Peyer's patch (tissue), 4 donors: ENCODE measurements around the gene GNG3. TPM values are rescaled to one million over a fixed set of nuclear protein-coding genes. Genes with fewer than 3 reads are reported as not detected.
A peak's percentile ranks its signal among the peaks of the same experiment; 100 is the strongest.

Experiments used
- DNase-seq, 3 donors: peaks; one replicate each; pipeline ENCODE4 v3.0.0-alpha.2; 2017 to 2019
- H3K27ac ChIP-seq, 4 donors: fragments of 200-600 bp; sonication (generic); one replicate each; pipeline ENCODE4 v1.5.1; 2016 to 2019
- H3K27me3 ChIP-seq, 2 donors: fragments of 200-600 bp; sonication (generic); one replicate each; pipeline ENCODE4 v1.5.1; 2019
- H3K36me3 ChIP-seq, 3 donors: fragments of 200-600 bp; sonication (generic); one replicate each; pipeline ENCODE4 v1.5.1; 2016 to 2019
- H3K4me1 ChIP-seq, 4 donors: fragments of 200-600 bp; sonication (generic); one replicate each; pipeline ENCODE4 v1.5.1; 2016 to 2019
- H3K4me3 ChIP-seq, 4 donors: fragments of 200-600 bp; sonication (generic); 1 replicate in 3 of 4; 2 replicates in 1 of 4; pipeline ENCODE4 v1.5.1; 2016 to 2019; ENCODE audit warnings: mild to moderate bottlenecking in 1 of 4
- H3K9me3 ChIP-seq, 4 donors: fragments of 200-600 bp; sonication (generic); one replicate each; pipeline ENCODE4 v1.5.1; 2016 to 2019; ENCODE audit warnings: mild to moderate bottlenecking in 1 of 4
- POLR2A ChIP-seq, 2 donors: fragments of 450-650 bp; IDR thresholded peaks; one replicate each; pipeline ENCODE4 v1.5.1; 2017; ENCODE audit warnings: antibody characterized with exemption in 2 of 2, mild to moderate bottlenecking in 2 of 2, moderate library complexity in 2 of 2
- total RNA-seq, 4 donors: library from RNA; depleted of rRNA; stranded (reverse); fragments of >200 nt; gene quantifications; one replicate each; pipeline ENCODE4 v1.1.0, GENCODE V29; 2016
- TF ChIP-seq, protein P1 (sequence below), 6 experiments: fragments of 450-650 bp in 4 of 6; fragments of 200-600 bp in 2 of 6; sonication (generic) in 1 of 6; IDR thresholded peaks; one replicate each; pipeline ENCODE4 v1.5.1; 2017 to 2019; ENCODE audit warnings: antibody characterized with exemption in 6 of 6, mild to moderate bottlenecking in 3 of 6, moderate library complexity in 1 of 6

GNG3 gene
- total RNA-seq, 4 donors from 2014 or later = not detected

DNA sequence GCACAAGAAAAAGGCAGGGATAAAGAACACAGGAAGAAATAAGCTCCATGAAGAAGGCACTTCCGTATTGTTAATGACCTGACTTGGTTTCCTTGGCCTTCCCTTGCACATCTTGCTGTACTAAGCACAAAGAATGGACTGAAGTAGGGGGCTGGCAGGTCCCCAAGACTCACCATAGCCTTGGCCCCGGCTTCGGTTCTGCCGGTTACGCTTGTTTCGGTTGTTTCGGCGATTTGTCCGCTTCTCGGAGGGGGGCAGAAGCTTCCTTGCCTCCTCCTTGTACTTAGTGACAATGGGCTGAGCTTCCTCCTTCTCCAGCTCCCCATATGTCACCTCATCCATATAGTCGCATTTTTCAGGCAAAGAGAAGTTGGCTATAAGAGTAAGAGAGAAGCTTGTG, 9.3 kb downstream of the GNG3 start:
- Histone ChIP-seq H3K36me3 (peaks cover 0 to 100% (median 7%) of the 10 kb centered on the region in 3 donors), H3K4me3 (no peak overlapping the region), H3K27ac (no peak overlapping the region), H3K9me3 (no peaks in the 10 kb centered on the region), H3K27me3 (no peaks in the 10 kb centered on the region), H3K4me1 (peaks cover 0 to 35% (median 3%) of the 10 kb centered on the region in 4 donors)
- DNase-seq = peak in 1 of 3 donors; percentile 14
- TF ChIP-seq POLR2A (IDR thresholded peaks at IDR 0.05) = no peak
- TF ChIP-seq, protein P1, sequence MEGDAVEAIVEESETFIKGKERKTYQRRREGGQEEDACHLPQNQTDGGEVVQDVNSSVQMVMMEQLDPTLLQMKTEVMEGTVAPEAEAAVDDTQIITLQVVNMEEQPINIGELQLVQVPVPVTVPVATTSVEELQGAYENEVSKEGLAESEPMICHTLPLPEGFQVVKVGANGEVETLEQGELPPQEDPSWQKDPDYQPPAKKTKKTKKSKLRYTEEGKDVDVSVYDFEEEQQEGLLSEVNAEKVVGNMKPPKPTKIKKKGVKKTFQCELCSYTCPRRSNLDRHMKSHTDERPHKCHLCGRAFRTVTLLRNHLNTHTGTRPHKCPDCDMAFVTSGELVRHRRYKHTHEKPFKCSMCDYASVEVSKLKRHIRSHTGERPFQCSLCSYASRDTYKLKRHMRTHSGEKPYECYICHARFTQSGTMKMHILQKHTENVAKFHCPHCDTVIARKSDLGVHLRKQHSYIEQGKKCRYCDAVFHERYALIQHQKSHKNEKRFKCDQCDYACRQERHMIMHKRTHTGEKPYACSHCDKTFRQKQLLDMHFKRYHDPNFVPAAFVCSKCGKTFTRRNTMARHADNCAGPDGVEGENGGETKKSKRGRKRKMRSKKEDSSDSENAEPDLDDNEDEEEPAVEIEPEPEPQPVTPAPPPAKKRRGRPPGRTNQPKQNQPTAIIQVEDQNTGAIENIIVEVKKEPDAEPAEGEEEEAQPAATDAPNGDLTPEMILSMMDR (IDR thresholded peaks at IDR 0.05) = no peak

DNA sequence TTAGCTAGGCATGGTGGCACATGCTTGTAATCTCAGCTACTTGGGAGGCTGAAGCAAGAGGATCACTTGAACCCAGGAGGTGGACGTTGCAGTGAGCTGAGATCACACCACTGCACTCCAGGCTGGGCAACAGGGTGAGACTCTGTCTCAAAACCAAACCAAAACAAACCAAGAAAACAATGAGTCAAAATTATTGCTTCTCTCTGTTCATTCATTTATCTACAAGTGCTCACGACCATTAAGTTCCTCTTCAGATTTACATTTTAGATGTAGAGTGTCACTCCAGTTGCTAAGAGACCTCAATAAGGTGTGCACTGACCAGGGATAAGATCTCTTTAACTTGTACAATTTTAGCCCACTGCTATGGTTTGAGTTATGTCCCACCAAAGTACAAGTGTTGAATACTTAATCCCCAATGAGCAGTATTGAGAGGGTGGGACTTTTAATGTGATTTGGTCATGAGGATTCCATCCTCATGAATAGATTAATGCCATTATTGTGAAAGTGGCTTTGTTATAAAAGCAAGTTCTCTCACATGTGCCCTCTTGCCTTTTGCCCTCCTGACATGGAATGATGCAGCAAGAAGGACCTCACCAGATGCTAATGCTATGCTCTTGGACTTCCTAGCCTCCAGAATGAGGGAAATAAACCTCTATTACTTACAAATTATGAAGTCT, 12.0 kb downstream of the GNG3 start:
- H3K27ac ChIP-seq = no peak overlapping the region
- H3K4me1 ChIP-seq = peaks cover 0 to 27% (median 5%) of the 10 kb centered on the region in 4 donors
- peaks cover 3 to 98% (median 7%) of the 10 kb centered on the region in 3 donors for H3K36me3 ChIP-seq
- DNase-seq = no peak
- TF ChIP-seq, protein P1 (IDR thresholded peaks at IDR 0.05) = no peak
- no peak for TF ChIP-seq POLR2A (IDR thresholded peaks at IDR 0.05)
- H3K9me3 ChIP-seq = no peaks in the 10 kb centered on the region
- H3K27me3 ChIP-seq = no peaks in the 10 kb centered on the region
- no peak overlapping the region for H3K4me3 ChIP-seq

DNA sequence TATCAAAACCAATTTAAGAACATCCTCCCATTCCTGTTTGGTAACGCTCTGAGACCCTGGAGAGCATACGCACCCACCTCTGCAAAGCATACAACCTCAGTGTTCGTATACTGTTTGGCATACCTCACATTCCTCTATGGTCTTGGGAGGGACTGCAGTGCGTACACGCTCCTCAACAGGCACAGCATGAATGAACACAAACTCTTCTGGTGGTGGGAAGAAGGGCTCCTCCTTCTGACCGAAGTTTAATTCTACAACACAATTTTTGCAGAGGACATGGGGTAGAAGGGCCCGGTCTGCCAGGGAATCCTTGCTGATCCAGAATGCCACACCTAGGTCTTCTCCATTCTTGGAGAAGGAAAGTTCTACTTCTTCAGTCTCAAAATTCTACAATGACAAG, 14.5 kb downstream of the GNG3 start:
- Histone ChIP-seq H3K27ac (no peak overlapping the region), H3K36me3 (peaks cover 3 to 72% (median 3%) of the 10 kb centered on the region in 3 donors), H3K9me3 (no peaks in the 10 kb centered on the region), H3K4me3 (no peak overlapping the region), H3K27me3 (no peaks in the 10 kb centered on the region), H3K4me1 (peaks cover 0 to 25% (median 10%) of the 10 kb centered on the region in 4 donors)
- TF ChIP-seq, protein P1 (IDR thresholded peaks at IDR 0.05) = no peak
- no peak for TF ChIP-seq POLR2A (IDR thresholded peaks at IDR 0.05)
- DNase-seq = no peak

DNA sequence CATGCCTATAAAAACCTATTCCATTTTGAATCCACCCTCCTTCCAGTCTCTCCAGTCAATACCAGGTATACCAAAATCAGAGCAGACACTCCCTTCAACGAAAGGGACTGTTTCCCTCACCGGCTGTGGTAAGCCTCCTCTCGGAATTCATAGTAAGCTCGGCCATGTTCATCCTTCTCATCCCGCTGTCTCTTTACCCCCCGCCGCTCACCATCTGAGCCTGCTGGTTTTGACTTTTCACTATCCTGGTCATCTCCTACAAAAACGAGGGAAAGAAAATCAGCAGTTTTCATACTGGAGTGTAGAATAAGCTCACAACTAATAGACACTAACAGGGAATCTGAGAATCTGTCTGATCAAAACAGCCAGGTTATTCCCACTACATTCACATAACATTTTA, 16.7 kb downstream of the GNG3 start:
- Histone ChIP-seq H3K4me3 (peak overlapping the region in 2 of 4 donors; percentile 83 to 88), H3K36me3 (peaks cover 0 to 50% (median 3%) of the 10 kb centered on the region in 3 donors), H3K9me3 (no peaks in the 10 kb centered on the region), H3K4me1 (peaks cover 0 to 26% (median 10%) of the 10 kb centered on the region in 4 donors), H3K27me3 (no peaks in the 10 kb centered on the region), H3K27ac (no peak overlapping the region)
- TF ChIP-seq, protein P1 (IDR thresholded peaks at IDR 0.05) = no peak
- no peak for TF ChIP-seq POLR2A (IDR thresholded peaks at IDR 0.05)
- peak in 1 of 3 donors; percentile 30 for DNase-seq

DNA sequence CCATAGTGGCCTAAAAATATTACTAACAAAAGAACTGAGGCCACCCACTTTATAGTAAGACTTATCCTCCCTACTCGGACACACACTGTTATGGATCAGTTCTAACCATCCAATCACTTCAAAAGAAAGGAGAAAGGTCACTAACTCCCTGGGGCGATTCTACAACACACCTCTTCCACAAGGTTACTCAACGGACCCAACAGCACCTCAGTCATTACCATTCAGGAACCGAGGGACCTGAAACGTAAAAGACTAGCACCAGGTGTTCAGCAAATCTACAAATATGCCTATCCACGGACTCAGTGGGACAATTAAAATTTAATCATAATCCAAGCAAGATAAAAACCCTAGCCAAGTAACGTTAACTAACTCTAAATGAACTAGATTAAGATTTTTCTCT, 18.2 kb downstream of the GNG3 start:
- Histone ChIP-seq H3K4me3 (peak overlapping the region; percentile 83 to 97 (median 86)), H3K4me1 (peaks cover 0 to 41% (median 12%) of the 10 kb centered on the region in 4 donors), H3K27me3 (no peaks in the 10 kb centered on the region), H3K9me3 (no peaks in the 10 kb centered on the region), H3K27ac (peak overlapping the region; percentile 79 to 98 (median 94)), H3K36me3 (peaks cover 0 to 35% (median 3%) of the 10 kb centered on the region in 3 donors)
- peak in 1 of 3 donors; percentile 46 for DNase-seq
- peak in 1 of 2 donors; percentile 44 for TF ChIP-seq POLR2A (IDR thresholded peaks at IDR 0.05)
- TF ChIP-seq, protein P1 (IDR thresholded peaks at IDR 0.05) = no peak
